H9 (cell line): ENCODE data around the gene CLUH. TPM values are rescaled to one million over a fixed set of nuclear protein-coding genes. Genes with fewer than 3 reads are reported as not detected.

Source experiments
- DNase-seq: peaks from one replicate; pipeline ENCODE4 v3.0.0-alpha.2; 2017
- H2AFZ ChIP-seq: one replicate; pipeline ENCODE4 v1.6.1; 2013; ENCODE audit warnings: mild to moderate bottlenecking, low read length, control low read depth, moderate library complexity
- H2AK5ac ChIP-seq: 2 replicates; pipeline ENCODE4 v1.6.1; 2013; ENCODE audit warnings: low read length, control low read depth, mixed read lengths; ENCODE audit not compliant: insufficient read length
- H2BK120ac ChIP-seq: one replicate; pipeline ENCODE4 v1.6.1; 2013; ENCODE audit warnings: low read depth, mild to moderate bottlenecking, low read length, control low read depth, inconsistent platforms; ENCODE audit not compliant: poor library complexity, severe bottlenecking
- H2BK12ac ChIP-seq: 2 replicates; pipeline ENCODE4 v1.6.1; 2013; ENCODE audit warnings: low read length, control low read depth, mixed read lengths, low read depth; ENCODE audit not compliant: insufficient read length
- H2BK15ac ChIP-seq: 2 replicates; pipeline ENCODE4 v1.6.1; 2013; ENCODE audit warnings: low read depth, low read length, control low read depth
- H2BK20ac ChIP-seq: one replicate; pipeline ENCODE4 v1.6.1; 2013; ENCODE audit warnings: low read depth, mild to moderate bottlenecking, low read length, control low read depth, inconsistent platforms; ENCODE audit not compliant: poor library complexity, severe bottlenecking
- H2BK5ac ChIP-seq: 2 replicates; pipeline ENCODE4 v1.6.1; 2013; ENCODE audit warnings: low read length, control low read depth, mixed read lengths; ENCODE audit not compliant: insufficient read length
- H3K14ac ChIP-seq: 2 replicates; pipeline ENCODE4 v1.6.1; 2013; ENCODE audit warnings: low read length, control low read depth; ENCODE audit not compliant: insufficient read depth
- H3K18ac ChIP-seq: 2 replicates; pipeline ENCODE4 v1.6.1; 2013; ENCODE audit warnings: low read depth, mild to moderate bottlenecking, mixed read lengths, low read length, control low read depth; ENCODE audit not compliant: insufficient read length
- H3K23ac ChIP-seq: 2 replicates; pipeline ENCODE4 v1.6.1; 2013; ENCODE audit warnings: low read length, control low read depth, mixed read lengths, low read depth; ENCODE audit not compliant: insufficient read length
- H3K23me2 ChIP-seq: 2 replicates; pipeline ENCODE4 v1.6.1; 2013; ENCODE audit warnings: low read depth, mild to moderate bottlenecking, mixed read lengths, low read length, control low read depth; ENCODE audit not compliant: insufficient read length, poor library complexity, severe bottlenecking
- H3K27ac ChIP-seq: 2 replicates; pipeline ENCODE4 v1.5.1; 2013; ENCODE audit warnings: low read length, control low read depth, mixed read lengths, low read depth; ENCODE audit not compliant: insufficient read length
- H3K27me3 ChIP-seq: 2 replicates; pipeline ENCODE4 v1.6.1; 2013; ENCODE audit warnings: low read length, control low read depth, inconsistent platforms; ENCODE audit not compliant: insufficient read depth
- H3K4ac ChIP-seq: 2 replicates; pipeline ENCODE4 v1.6.1; 2013; ENCODE audit warnings: low read depth, mild to moderate bottlenecking, control low read depth, inconsistent platforms, low read length, moderate library complexity
- H3K4me1 ChIP-seq: 2 replicates; pipeline ENCODE4 v1.6.1; 2013; ENCODE audit warnings: low read length, control low read depth, inconsistent platforms; ENCODE audit not compliant: insufficient read depth
- H3K4me2 ChIP-seq: 2 replicates; pipeline ENCODE4 v1.6.1; 2013; ENCODE audit warnings: low read length, control low read depth, mixed read lengths; ENCODE audit not compliant: insufficient read length, insufficient read depth
- H3K56ac ChIP-seq: 2 replicates; pipeline ENCODE4 v1.6.1; 2013; ENCODE audit warnings: low read depth, mild to moderate bottlenecking, mixed read lengths, low read length, control low read depth; ENCODE audit not compliant: insufficient read length
- H3K79me1 ChIP-seq: 2 replicates; pipeline ENCODE4 v1.6.1; 2013; ENCODE audit warnings: low read depth, mild to moderate bottlenecking, moderate library complexity, low read length, control low read depth, inconsistent platforms; ENCODE audit not compliant: insufficient read depth, poor library complexity, severe bottlenecking
- H3K79me2 ChIP-seq: 2 replicates; pipeline ENCODE4 v1.6.1; 2013; ENCODE audit warnings: low read length, control low read depth, inconsistent platforms; ENCODE audit not compliant: insufficient read depth
- H3K9ac ChIP-seq: 2 replicates; pipeline ENCODE4 v1.6.1; 2013; ENCODE audit warnings: low read length, control low read depth, mixed read lengths; ENCODE audit not compliant: insufficient read length; ENCODE audit errors: extremely low read depth
- H3K9me3 ChIP-seq: one replicate; pipeline ENCODE4 v1.6.1; 2013; ENCODE audit warnings: low read depth, low read length, inconsistent platforms; ENCODE audit not compliant: control insufficient read depth
- H3T11ph ChIP-seq: one replicate; pipeline ENCODE4 v1.6.1; 2013; ENCODE audit warnings: mild to moderate bottlenecking, low read length, control low read depth, inconsistent platforms
- H4K20me1 ChIP-seq: one replicate; pipeline ENCODE4 v1.6.1; 2013; ENCODE audit not compliant: control insufficient read depth, insufficient read length, insufficient read depth
- H4K5ac ChIP-seq: 2 replicates; pipeline ENCODE4 v1.6.1; 2013; ENCODE audit warnings: low read depth, mild to moderate bottlenecking, mixed read lengths, low read length, control low read depth; ENCODE audit not compliant: insufficient read length
- H4K8ac ChIP-seq: replicated peaks from 2 replicates; pipeline ENCODE4 v1.6.1; 2013; ENCODE audit warnings: low read length, control low read depth, mixed read lengths, low read depth; ENCODE audit not compliant: insufficient read length
- H4K91ac ChIP-seq: 2 replicates; pipeline ENCODE4 v1.6.1; 2013; ENCODE audit warnings: low read depth, mild to moderate bottlenecking, moderate library complexity, mixed read lengths, low read length, control low read depth; ENCODE audit not compliant: insufficient read length
- H3K27ac Mint-ChIP-seq, 3 experiments: 2 replicates in 2 of 3; 3 replicates in 1 of 3; pipeline ENCODE4 v1.8.0; 2020 to 2021; ENCODE audit warnings: mixed read lengths in 3 of 3, mild to moderate bottlenecking in 1 of 3, moderate library complexity in 1 of 3
- H3K27me3 Mint-ChIP-seq: 2 replicates; pipeline ENCODE4 v1.8.0; 2021; ENCODE audit warnings: low read depth, mild to moderate bottlenecking, moderate library complexity, mixed read lengths
- H3K36me3 Mint-ChIP-seq, 3 experiments: 2 replicates in 2 of 3; 3 replicates in 1 of 3; pipeline ENCODE4 v1.8.0; 2020 to 2021; ENCODE audit warnings: low read depth in 3 of 3, mixed read lengths in 3 of 3; ENCODE audit not compliant: insufficient read depth in 1 of 3
- H3K4me1 Mint-ChIP-seq, 2 experiments: 2 replicates each; pipeline ENCODE4 v1.8.0; 2020; ENCODE audit warnings: mixed read lengths in 2 of 2
- H3K4me3 Mint-ChIP-seq, 2 experiments: 2 replicates in 1 of 2; 3 replicates in 1 of 2; pipeline ENCODE4 v1.8.0; 2020 to 2021; ENCODE audit warnings: mild to moderate bottlenecking in 2 of 2, mixed read lengths in 2 of 2, moderate library complexity in 1 of 2
- H3K9me3 Mint-ChIP-seq, 2 experiments: 2 replicates in 1 of 2; 3 replicates in 1 of 2; pipeline ENCODE4 v1.8.0; 2020; ENCODE audit warnings: mild to moderate bottlenecking in 2 of 2, mixed read lengths in 2 of 2, moderate library complexity in 1 of 2
- CTCF ChIP-seq: fragments of 200-600 bp; sonication (generic); conservative IDR thresholded peaks from 3 replicates; pipeline ENCODE4 v1.8.0; 2021; ENCODE audit warnings: antibody characterized with exemption, mild to moderate bottlenecking
- WGBS: extraction: QIAGEN DNeasy Blood & Tissue Kit; methylation state at CpG from one replicate; pipeline ENCODE4 v1.1.7; 2013; ENCODE audit warnings: missing lambda C conversion rate, low lambda C conversion rate, mixed read lengths; ENCODE audit not compliant: insufficient read length; ENCODE audit errors: extremely low coverage; 5-methylcytosine and 5-hydroxymethylcytosine counted together
- total RNA-seq: library from RNA; stranded (reverse); gene quantifications from 2 replicates; pipeline ENCODE4 v1.2.1, GENCODE V29; 2021

The CLUH gene
- total RNA-seq, 1 experiment from 2014 or later, result 91.3 TPM

GRCh38 chr17:2749784-2750181, 38.2 kb upstream of the CLUH start:
- H3K4ac ChIP-seq, result no peak overlapping the region
- peak; percentile 93 for DNase-seq
- H3K79me1 ChIP-seq, result no peaks in the 10 kb centered on the region
- Mint-ChIP-seq H3K27me3 (peaks cover 31% of the 10 kb centered on the region), H3K9me3 (no peaks in the 10 kb centered on the region), H3K36me3 (no peaks in the 10 kb centered on the region), H3K4me1 (peaks cover 14 to 26% of the 10 kb centered on the region in 2 experiments), H3K27ac (no peak overlapping the region), H3K4me3 (peak overlapping the region in 1 of 2 experiments; percentile 71; a peak in 3 of 5 replicates)
- H3K4me2 ChIP-seq, result no peak overlapping the region
- H3T11ph ChIP-seq, result no peak overlapping the region
- H2BK20ac ChIP-seq, result no peak overlapping the region
- H3K9me3 ChIP-seq, result no peaks in the 10 kb centered on the region
- H2BK12ac ChIP-seq, result no peak overlapping the region
- H4K5ac ChIP-seq, result no peak overlapping the region
- H3K9ac ChIP-seq, result no peak overlapping the region
- H2AK5ac ChIP-seq, result no peak overlapping the region
- no CpG with 5 or more reads among the region's 35 CpGs for WGBS
- no peak overlapping the region for H4K8ac ChIP-seq
- no peaks in the 10 kb centered on the region for H3K27me3 ChIP-seq
- no peaks in the 10 kb centered on the region for H4K20me1 ChIP-seq
- no peak overlapping the region for H3K27ac ChIP-seq
- no peaks in the 10 kb centered on the region for H3K4me1 ChIP-seq
- no peak overlapping the region for H3K18ac ChIP-seq
- H3K14ac ChIP-seq, result no peak overlapping the region
- H3K79me2 ChIP-seq, result no peaks in the 10 kb centered on the region
- peaks cover 5% of the 10 kb centered on the region for H3K23me2 ChIP-seq
- no peak overlapping the region for H4K91ac ChIP-seq
- no peak overlapping the region for H3K23ac ChIP-seq
- H2BK15ac ChIP-seq, result no peak overlapping the region
- H3K56ac ChIP-seq, result no peak overlapping the region
- H2BK120ac ChIP-seq, result no peak overlapping the region
- H2AFZ ChIP-seq, result no peak overlapping the region
- TF ChIP-seq CTCF, result no peak
- no peak overlapping the region for H2BK5ac ChIP-seq
